BJ (cell line): ENCODE results near the gene TCF4. TPM values are rescaled to one million over a fixed set of nuclear protein-coding genes. Genes with fewer than 3 reads are reported as not detected.

ENCODE experiments used
- CTCF ChIA-PET: fragments of 350-600 bp; formaldehyde crosslinking; extraction: SDS; loops from one replicate; lab custom pipeline; 2021; ENCODE audit warnings: antibody characterized with exemption, inconsistent platforms; lab: Yijun Ruan, JAX
- POLR2A ChIA-PET: fragments of 300-600 bp; sonication (Branson Sonifier 250); formaldehyde crosslinking; extraction: SDS; loops from one replicate; lab custom pipeline; 2021; ENCODE audit warnings: antibody characterized with exemption; lab: Charles Lee
- DNase-seq: peaks from one replicate; pipeline ENCODE4 v3.0.0-alpha.2; 2011; ENCODE audit warnings: low read depth
- H3K27me3 ChIP-seq: 2 replicates; pipeline ENCODE4 v1.6.0; 2011; ENCODE audit warnings: low read length; ENCODE audit not compliant: control insufficient read depth, insufficient read depth
- H3K36me3 ChIP-seq: 2 replicates; pipeline ENCODE4 v1.5.1; 2011; ENCODE audit warnings: low read length; ENCODE audit not compliant: control insufficient read depth, insufficient read depth
- H3K4me3 ChIP-seq: 2 replicates; pipeline ENCODE4 v1.5.1; 2011; ENCODE audit warnings: low read depth, mild to moderate bottlenecking, control low read depth, low read length
- CTCF ChIP-seq: IDR thresholded peaks from 2 replicates; pipeline ENCODE4 v1.5.1; 2011; ENCODE audit warnings: low read depth, mild to moderate bottlenecking, control low read depth, inconsistent platforms, low read length, moderate library complexity; ENCODE audit not compliant: insufficient read depth
- polyA plus RNA-seq: library from polyadenylated mRNA; depleted of rRNA; stranded (reverse); fragments of >200 nt; gene quantifications from 2 replicates; pipeline ENCODE4 v1.2.3, GENCODE V29; 2011

Gene TCF4
- polyA plus RNA-seq, 1 experiment, result 65.8 TPM

- H3K4me3 ChIP-seq, result no peak overlapping the region
- DNase-seq, result no peak
- H3K36me3 ChIP-seq, result no peaks in the 10 kb centered on the region
- ChIA-PET POLR2A (no interaction called here), CTCF (no interaction called here)
- no peak for TF ChIP-seq CTCF
- no peaks in the 10 kb centered on the region for H3K27me3 ChIP-seq
These were observed 21.3 kb upstream of the TCF4 start for GRCh38 chr18:55609160-55609825.

- no peak for TF ChIP-seq CTCF
- H3K4me3 ChIP-seq, result no peak overlapping the region
- no peak for DNase-seq
- H3K27me3 ChIP-seq, result no peaks in the 10 kb centered on the region
- ChIA-PET POLR2A (no interaction called here), CTCF (no interaction called here)
- H3K36me3 ChIP-seq, result no peaks in the 10 kb centered on the region
These were observed 20.5 kb upstream of the TCF4 start for GRCh38 chr18:55608497-55608896.

GRCh38 chr18:55607773-55608172 lies 19.8 kb upstream of the TCF4 start:
- no peak for DNase-seq
- no peak for TF ChIP-seq CTCF
- Histone ChIP-seq H3K36me3 (no peaks in the 10 kb centered on the region), H3K4me3 (no peak overlapping the region), H3K27me3 (no peaks in the 10 kb centered on the region)
- ChIA-PET POLR2A (no interaction called here), CTCF (no interaction called here)

GRCh38 chr18:55605733-55606338 lies 17.8 kb upstream of the TCF4 start:
- Histone ChIP-seq H3K4me3 (no peak overlapping the region), H3K36me3 (no peaks in the 10 kb centered on the region), H3K27me3 (no peaks in the 10 kb centered on the region)
- POLR2A ChIA-PET, result no interaction called here
- CTCF ChIA-PET, result no interaction called here
- DNase-seq, result no peak
- TF ChIP-seq CTCF, result no peak

GRCh38 chr18:55603775-55604174 lies 15.8 kb upstream of the TCF4 start:
- POLR2A ChIA-PET, result no interaction called here
- Histone ChIP-seq H3K4me3 (no peak overlapping the region), H3K27me3 (no peaks in the 10 kb centered on the region), H3K36me3 (no peaks in the 10 kb centered on the region)
- CTCF ChIA-PET, result interaction anchor here (0.6 to 1.9 kb wide), 2 partner anchors 9 to 10 kb away, joined by 3 to 7 read pairs; no protein-coding TSS in a partner anchor
- no peak for TF ChIP-seq CTCF
- no peak for DNase-seq
